Esophagus muscularis mucosa (tissue), 4 donors: Measurements from ENCODE around the gene PSMA8. TPM values are rescaled to one million over a fixed set of nuclear protein-coding genes. Genes with fewer than 3 reads are reported as not detected.
"Not testable (repeated sequence)": the region's sequence is repeated elsewhere in the genome, so short reads cannot be mapped to it uniquely, and the experiment has no call there.

ENCODE experiments used
- DNase-seq: peaks from one replicate; pipeline ENCODE4 v3.0.0-alpha.2; 2017; ENCODE audit errors: extremely low spot score
- H3K27ac ChIP-seq, 4 donors: fragments of 200-600 bp; sonication (generic); replicated peaks in 1 of 4; 1 replicate in 3 of 4; 2 replicates in 1 of 4; pipeline ENCODE4 v1.5.1; 2016 to 2019; ENCODE audit warnings: mild to moderate bottlenecking in 1 of 4
- H3K27me3 ChIP-seq, 4 donors: fragments of 200-600 bp; sonication (generic); one replicate each; pipeline versions ENCODE4 v1.5.1 to v1.6.0; 2016 to 2019
- H3K36me3 ChIP-seq, 4 donors: fragments of 200-600 bp; sonication (generic); one replicate each; pipeline ENCODE4 v1.5.1; 2016 to 2019
- H3K4me1 ChIP-seq, 4 donors: fragments of 200-600 bp; sonication (generic); one replicate each; pipeline ENCODE4 v1.5.1; 2016 to 2019
- H3K4me3 ChIP-seq, 4 donors: fragments of 200-600 bp; sonication (generic); 1 replicate in 2 of 4; 2 replicates in 2 of 4; pipeline ENCODE4 v1.5.1; 2016 to 2019; ENCODE audit warnings: mild to moderate bottlenecking in 4 of 4, moderate library complexity in 1 of 4
- H3K9me3 ChIP-seq, 4 donors: fragments of 200-600 bp; sonication (generic); 1 replicate in 3 of 4; 2 replicates in 1 of 4; pipeline ENCODE4 v1.5.1; 2016 to 2019
- EP300 ChIP-seq: sonication (generic); formaldehyde crosslinking; IDR thresholded peaks from one replicate; pipeline ENCODE4 v1.6.1; 2017; ENCODE audit warnings: antibody characterized with exemption
- POLR2A ChIP-seq: fragments of 450-650 bp; IDR thresholded peaks from one replicate; pipeline ENCODE4 v1.6.1; 2017; ENCODE audit warnings: antibody characterized with exemption, moderate library complexity, mild to moderate bottlenecking, low read depth
- POLR2AphosphoS5 ChIP-seq, 2 donors: sonication (generic); formaldehyde crosslinking; IDR thresholded peaks; one replicate each; pipeline ENCODE4 v1.6.1; 2017; ENCODE audit warnings: antibody characterized with exemption in 2 of 2
- WGBS: methylation state at CpG from one replicate; pipeline ENCODE4 v1.1.5; 2018; 5-methylcytosine and 5-hydroxymethylcytosine counted together
- intact Hi-C: fragments of 100-400 bp; cut with DNase I; formaldehyde crosslinking; loops from one replicate; pipeline ENCODE4 v1.15.1; 2023
- total RNA-seq, 4 donors: library from RNA; depleted of rRNA; stranded (reverse); fragments of >200 nt; gene quantifications; one replicate each; pipeline versions ENCODE4 v1.1.0 to v1.2.1, GENCODE V29; 2016
- TF ChIP-seq, protein P1 (sequence below), 3 experiments: fragments of 200-600 bp in 2 of 3; fragments of 450-650 bp in 1 of 3; sonication (generic) in 2 of 3; IDR thresholded peaks; one replicate each; pipeline ENCODE4 v1.5.1; 2017 to 2019; ENCODE audit warnings: antibody characterized with exemption in 3 of 3, mild to moderate bottlenecking in 2 of 3, moderate library complexity in 1 of 3

The PSMA8 gene
- total RNA-seq, 4 donors from 2014 or later: not detected

GRCh38 chr18:26183395-26184112 lies 49.9 kb downstream of the PSMA8 start:
- intact Hi-C loops: no loop called here
- DNase-seq: no peak
- H3K27ac ChIP-seq: no peak overlapping the region
- H3K4me1 ChIP-seq: no peaks in the 10 kb centered on the region
- peaks cover 0 to 6% (median 0%) of the 10 kb centered on the region in 4 donors for H3K9me3 ChIP-seq
- H3K36me3 ChIP-seq: no peaks in the 10 kb centered on the region
- H3K27me3 ChIP-seq: no peaks in the 10 kb centered on the region
- TF ChIP-seq, protein P1, sequence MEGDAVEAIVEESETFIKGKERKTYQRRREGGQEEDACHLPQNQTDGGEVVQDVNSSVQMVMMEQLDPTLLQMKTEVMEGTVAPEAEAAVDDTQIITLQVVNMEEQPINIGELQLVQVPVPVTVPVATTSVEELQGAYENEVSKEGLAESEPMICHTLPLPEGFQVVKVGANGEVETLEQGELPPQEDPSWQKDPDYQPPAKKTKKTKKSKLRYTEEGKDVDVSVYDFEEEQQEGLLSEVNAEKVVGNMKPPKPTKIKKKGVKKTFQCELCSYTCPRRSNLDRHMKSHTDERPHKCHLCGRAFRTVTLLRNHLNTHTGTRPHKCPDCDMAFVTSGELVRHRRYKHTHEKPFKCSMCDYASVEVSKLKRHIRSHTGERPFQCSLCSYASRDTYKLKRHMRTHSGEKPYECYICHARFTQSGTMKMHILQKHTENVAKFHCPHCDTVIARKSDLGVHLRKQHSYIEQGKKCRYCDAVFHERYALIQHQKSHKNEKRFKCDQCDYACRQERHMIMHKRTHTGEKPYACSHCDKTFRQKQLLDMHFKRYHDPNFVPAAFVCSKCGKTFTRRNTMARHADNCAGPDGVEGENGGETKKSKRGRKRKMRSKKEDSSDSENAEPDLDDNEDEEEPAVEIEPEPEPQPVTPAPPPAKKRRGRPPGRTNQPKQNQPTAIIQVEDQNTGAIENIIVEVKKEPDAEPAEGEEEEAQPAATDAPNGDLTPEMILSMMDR (IDR thresholded peaks at IDR 0.05): no peak
- H3K4me3 ChIP-seq: no peak overlapping the region

DNA sequence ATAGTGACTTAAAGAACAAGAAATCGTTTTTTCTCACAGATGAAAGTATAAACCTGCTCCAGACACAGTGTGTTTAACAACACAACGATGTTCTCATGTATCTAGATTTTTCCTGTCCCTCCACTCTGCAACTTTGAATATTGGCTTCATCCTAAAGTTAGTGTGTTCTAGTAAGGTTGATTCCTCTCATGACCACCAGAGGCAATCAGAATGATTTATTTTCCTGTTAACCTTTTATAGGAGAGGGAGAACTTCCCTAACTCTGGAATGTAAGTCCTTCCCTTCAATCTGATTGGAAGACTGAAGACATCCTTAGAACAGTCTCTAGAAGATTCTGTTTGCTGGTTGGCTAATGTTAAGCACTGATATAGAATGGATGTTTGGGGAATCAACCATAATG lies 51.6 kb downstream of the PSMA8 start:
- peaks cover 0 to 8% (median 0%) of the 10 kb centered on the region in 4 donors for H3K9me3 ChIP-seq
- no peak overlapping the region for H3K4me3 ChIP-seq
- no peaks in the 10 kb centered on the region for H3K36me3 ChIP-seq
- DNase-seq: no peak
- intact Hi-C loops: no loop called here
- no peaks in the 10 kb centered on the region for H3K4me1 ChIP-seq
- TF ChIP-seq, protein P1 (IDR thresholded peaks at IDR 0.05): peak in 1 of 3 experiments; percentile 17
- TF ChIP-seq EP300: no peak
- no peaks in the 10 kb centered on the region for H3K27me3 ChIP-seq
- WGBS: 66% methylated on average over 2 of the region's 2 CpGs
- H3K27ac ChIP-seq: no peak overlapping the region

DNA sequence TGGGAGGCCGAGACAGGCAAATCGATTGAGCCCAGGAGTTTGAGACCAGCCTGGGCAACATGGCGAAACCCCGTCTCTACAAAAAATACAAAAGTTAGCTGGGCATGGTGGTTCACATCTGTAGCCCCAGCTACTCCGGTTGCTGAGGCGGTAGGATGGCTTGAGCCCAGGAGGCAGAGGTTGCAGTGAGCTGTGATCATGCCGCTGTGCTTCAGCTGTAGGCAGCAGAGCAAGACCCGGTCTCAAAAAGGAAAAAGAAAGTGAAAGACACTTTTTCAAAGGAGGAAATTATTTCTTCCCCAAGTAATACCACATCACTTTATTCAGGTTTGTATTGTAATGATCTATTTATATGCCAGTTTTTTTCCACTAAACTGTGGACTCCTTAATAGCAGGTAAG lies 56.8 kb downstream of the PSMA8 start:
- no peak for TF ChIP-seq POLR2AphosphoS5 (IDR thresholded peaks at IDR 0.05)
- TF ChIP-seq POLR2A: no peak
- TF ChIP-seq, protein P1 (IDR thresholded peaks at IDR 0.05): no peak
- TF ChIP-seq EP300: no peak
- Histone ChIP-seq H3K27ac (no peak overlapping the region), H3K4me3 (no peak overlapping the region), H3K4me1 (no peaks in the 10 kb centered on the region), H3K36me3 (no peaks in the 10 kb centered on the region), H3K27me3 (no peaks in the 10 kb centered on the region), H3K9me3 (peaks cover 0 to 8% (median 0%) of the 10 kb centered on the region in 4 donors)
- 86% methylated on average over 8 of the region's 8 CpGs for WGBS
- DNase-seq: no peak
- intact Hi-C loops: no loop called here

DNA sequence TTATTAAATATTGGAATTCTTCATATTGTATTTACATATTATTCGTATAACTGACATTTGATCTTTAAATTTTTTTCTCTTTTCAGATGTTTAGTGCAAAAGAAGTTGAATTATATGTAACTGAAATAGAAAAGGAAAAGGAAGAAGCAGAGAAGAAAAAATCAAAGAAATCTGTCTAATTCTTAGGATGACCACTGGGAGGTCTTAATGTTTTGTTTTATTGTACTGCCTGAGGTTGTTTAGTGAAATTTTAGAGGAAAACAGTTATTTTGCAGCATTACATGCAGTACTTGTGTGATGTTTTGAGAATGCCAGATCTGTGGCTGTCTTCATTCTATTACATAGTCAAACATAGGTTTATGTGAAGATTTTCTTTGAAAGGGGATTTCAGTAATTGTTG lies 58.6 kb downstream of the PSMA8 start:
- Histone ChIP-seq H3K27ac (no peak overlapping the region), H3K27me3 (no peaks in the 10 kb centered on the region), H3K36me3 (no peaks in the 10 kb centered on the region), H3K9me3 (peaks cover 0 to 8% (median 0%) of the 10 kb centered on the region in 4 donors), H3K4me3 (no peak overlapping the region), H3K4me1 (no peaks in the 10 kb centered on the region)
- intact Hi-C loops: no loop called here
- TF ChIP-seq, protein P1 (IDR thresholded peaks at IDR 0.05): no peak
- TF ChIP-seq POLR2A: no peak
- no peak for TF ChIP-seq POLR2AphosphoS5 (IDR thresholded peaks at IDR 0.05)
- 88% methylated on average over 1 of the region's 1 CpG for WGBS
- DNase-seq: no peak

- TF ChIP-seq POLR2AphosphoS5 (IDR thresholded peaks at IDR 0.05) (no peak), POLR2A (no peak), EP300 (no peak)
- TF ChIP-seq, protein P1 (IDR thresholded peaks at IDR 0.05): no peak
- Histone ChIP-seq H3K36me3 (no peaks in the 10 kb centered on the region), H3K9me3 (no peaks in the 10 kb centered on the region), H3K27me3 (no peaks in the 10 kb centered on the region), H3K4me3 (no peak overlapping the region), H3K4me1 (no peaks in the 10 kb centered on the region), H3K27ac (no peak overlapping the region)
- 98% methylated on average over 3 of the region's 3 CpGs for WGBS
- DNase-seq: no peak
- intact Hi-C loops: no loop called here
Measured at GRCh38 chr18:26196605-26197004, 62.9 kb downstream of the PSMA8 start.

- intact Hi-C loops, H3K4me1 ChIP-seq, H3K4me3 ChIP-seq, H3K27ac ChIP-seq, H3K36me3 ChIP-seq, H3K9me3 ChIP-seq, H3K27me3 ChIP-seq, DNase-seq: not testable (repeated sequence)
- WGBS: 81% methylated on average over 8 of the region's 9 CpGs
Measured at GRCh38 chr18:26202001-26202400, 68.3 kb downstream of the PSMA8 start.
